Stimulated activated naive B cell treated with anti-CD40 and anti-IgM and Interleukin-4, amounts not matched to agents 10 μg/mL and 1 μg/mL and 100 μg/mL, for 72 hours (primary cell): ENCODE measurements around the gene NR1I3.
A peak's percentile ranks its signal among the peaks of the same experiment; 100 is the strongest.

ENCODE experiments used
- ATAC-seq, 2 donors: fragments of 150-1000 bp; cut with Tn5 transposase; replicated peaks; 2 replicates each; pipeline ENCODE4 v1.10.0; 2021; ENCODE audit warnings: moderate library complexity in 1 of 2
- DNase-seq: peaks from one replicate; pipeline ENCODE4 v3.0.0; 2021
- H3K27ac Mint-ChIP-seq: one replicate; pipeline ENCODE4 v1.8.0; 2022; ENCODE audit warnings: mild to moderate bottlenecking, mixed read lengths
- H3K27me3 Mint-ChIP-seq, 2 donors: one replicate each; pipeline ENCODE4 v1.8.0; 2022; ENCODE audit warnings: mixed read lengths in 2 of 2
- H3K36me3 Mint-ChIP-seq, 2 donors: one replicate each; pipeline ENCODE4 v1.8.0; 2022; ENCODE audit warnings: mixed read lengths in 2 of 2, mild to moderate bottlenecking in 1 of 2
- H3K4me1 Mint-ChIP-seq, 2 donors: one replicate each; pipeline ENCODE4 v1.8.0; 2022; ENCODE audit warnings: mixed read lengths in 2 of 2, mild to moderate bottlenecking in 1 of 2
- H3K4me3 Mint-ChIP-seq, 2 donors: one replicate each; pipeline ENCODE4 v1.8.0; 2022; ENCODE audit warnings: mild to moderate bottlenecking in 2 of 2, mixed read lengths in 2 of 2, moderate library complexity in 1 of 2
- H3K9me3 Mint-ChIP-seq, 2 donors: one replicate each; pipeline ENCODE4 v1.8.0; 2022; ENCODE audit warnings: mixed read lengths in 2 of 2, mild to moderate bottlenecking in 1 of 2

NR1I3 gene

DNA sequence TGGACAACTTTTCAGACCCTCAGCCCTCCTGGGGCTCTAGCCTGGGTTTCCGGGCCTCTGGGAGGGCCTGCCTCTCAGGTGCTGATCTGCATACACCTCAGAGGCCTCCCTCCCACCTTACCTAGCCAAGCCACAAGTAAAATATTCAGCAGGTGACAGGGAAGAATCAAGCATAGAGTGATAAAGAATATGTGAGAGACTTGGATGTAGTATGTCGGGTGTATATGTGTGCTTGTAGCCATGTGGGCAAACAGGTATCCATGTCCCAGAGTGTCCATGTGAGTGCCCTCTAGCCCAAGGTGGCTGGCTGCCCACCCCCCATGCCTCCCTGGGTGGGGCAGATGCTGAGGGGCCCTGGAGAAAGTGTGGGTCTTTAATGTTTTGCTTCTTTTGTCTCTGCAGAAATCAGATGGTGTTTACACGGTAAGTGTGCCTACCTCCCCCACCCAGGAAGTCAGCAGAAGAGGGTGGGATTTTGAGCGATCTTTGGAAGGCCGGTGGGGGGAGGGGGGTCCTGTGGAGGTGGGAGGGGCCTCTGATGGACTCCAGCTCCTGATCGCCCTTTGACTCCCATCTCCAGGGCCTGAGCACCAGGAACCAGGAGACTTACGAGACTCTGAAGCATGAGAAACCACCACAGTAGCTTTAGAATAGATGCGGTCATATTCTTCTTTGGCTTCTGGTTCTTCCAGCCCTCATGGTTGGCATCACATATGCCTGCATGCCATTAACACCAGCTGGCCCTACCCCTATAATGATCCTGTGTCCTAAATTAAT, 19.5 kb downstream of the NR1I3 start:
- H3K27me3 Mint-ChIP-seq: peaks cover 38 to 51% of the 10 kb centered on the region in 2 donors
- no peak overlapping the region for H3K4me3 Mint-ChIP-seq
- H3K36me3 Mint-ChIP-seq: peaks cover 18 to 19% of the 10 kb centered on the region in 2 donors
- H3K27ac Mint-ChIP-seq: peak overlapping the region; percentile 52
- DNase-seq: no peak
- H3K9me3 Mint-ChIP-seq: no peaks in the 10 kb centered on the region
- H3K4me1 Mint-ChIP-seq: peaks cover 26 to 40% of the 10 kb centered on the region in 2 donors
- ATAC-seq: no peak

DNA sequence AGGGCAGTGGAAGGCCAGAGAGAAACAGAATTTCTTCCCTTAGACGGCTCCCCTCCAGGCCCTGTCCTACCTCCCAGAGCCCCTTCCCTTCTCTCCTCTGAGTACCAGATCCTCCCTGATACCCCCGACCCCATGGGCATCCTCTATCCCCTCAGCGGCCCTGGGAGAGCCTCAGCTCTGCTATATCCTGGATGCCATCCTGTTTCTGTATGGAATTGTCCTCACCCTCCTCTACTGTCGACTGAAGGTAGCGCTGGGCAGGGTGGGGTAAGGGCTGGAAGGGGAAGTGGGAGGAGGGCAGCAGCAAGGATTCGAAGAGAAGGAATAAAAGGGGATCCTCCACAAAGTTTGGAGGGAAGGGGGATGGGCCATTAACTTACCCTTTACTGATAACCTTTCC, 20.2 kb downstream of the NR1I3 start:
- DNase-seq (no peak), ATAC-seq (no peak)
- H3K4me1 Mint-ChIP-seq: peaks cover 26 to 40% of the 10 kb centered on the region in 2 donors
- peaks cover 32 to 44% of the 10 kb centered on the region in 2 donors for H3K27me3 Mint-ChIP-seq
- H3K4me3 Mint-ChIP-seq: no peak overlapping the region
- H3K9me3 Mint-ChIP-seq: no peaks in the 10 kb centered on the region
- H3K36me3 Mint-ChIP-seq: peaks cover 24 to 26% of the 10 kb centered on the region in 2 donors
- H3K27ac Mint-ChIP-seq: no peak overlapping the region

DNA sequence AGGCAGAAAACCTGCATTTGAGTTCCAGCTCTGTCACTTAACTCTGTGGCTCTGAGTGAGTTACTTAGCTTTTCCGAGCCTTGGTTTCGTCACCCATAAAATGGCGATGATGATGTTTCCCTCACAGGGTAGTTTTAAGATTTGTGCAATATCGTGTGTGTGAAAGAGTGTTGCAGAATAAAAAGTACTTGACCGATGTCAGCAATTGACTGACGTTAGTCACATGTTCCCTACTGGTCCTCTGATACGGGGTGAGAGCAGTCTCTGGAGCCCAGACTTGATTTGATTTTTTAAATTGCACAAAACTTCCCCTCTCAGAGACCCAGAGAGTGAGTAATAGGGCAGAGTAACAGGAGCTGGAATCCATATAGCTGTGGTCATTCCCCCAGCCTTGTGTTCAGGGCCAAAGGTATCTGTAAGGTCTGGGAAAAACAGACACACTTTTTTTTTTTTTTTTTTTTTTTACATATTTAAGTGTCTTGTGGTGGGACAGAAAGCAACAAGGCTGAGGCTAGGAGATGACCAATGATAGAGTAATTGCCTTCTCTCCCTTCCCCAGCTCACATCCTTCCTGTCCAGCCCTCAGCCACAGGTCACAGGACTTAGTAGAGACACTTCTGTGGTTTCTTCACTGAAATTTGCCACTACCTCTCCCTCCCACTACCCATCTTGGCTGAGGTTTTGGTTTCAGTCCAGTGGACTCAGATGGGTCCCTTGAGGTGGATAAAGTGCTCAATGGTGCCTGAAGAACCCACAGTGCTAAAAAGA, 20.9 kb downstream of the NR1I3 start:
- DNase-seq (peak; percentile 54), ATAC-seq (peak; percentile 89 to 93)
- H3K4me3 Mint-ChIP-seq: no peak overlapping the region
- peaks cover 29 to 31% of the 10 kb centered on the region in 2 donors for H3K36me3 Mint-ChIP-seq
- peak overlapping the region; percentile 26 for H3K27ac Mint-ChIP-seq
- H3K9me3 Mint-ChIP-seq: no peaks in the 10 kb centered on the region
- H3K27me3 Mint-ChIP-seq: peaks cover 25 to 37% of the 10 kb centered on the region in 2 donors
- peaks cover 26 to 40% of the 10 kb centered on the region in 2 donors for H3K4me1 Mint-ChIP-seq

- Mint-ChIP-seq H3K9me3 (no peaks in the 10 kb centered on the region), H3K4me1 (peaks cover 27 to 40% of the 10 kb centered on the region in 2 donors), H3K36me3 (peaks cover 48 to 51% of the 10 kb centered on the region in 2 donors), H3K27ac (peak within 1 kb of the TSS; percentile 56), H3K4me3 (no peak within 1 kb of the TSS), H3K27me3 (peaks cover 15 to 24% of the 10 kb centered on the region in 2 donors)
- ATAC-seq (no peak), DNase-seq (no peak)
Measured at GRCh38 chr1:161215076-161215475, 22.9 kb downstream of the NR1I3 start, which contains the start of gene FCER1G. Gene FCER1G (plus strand): TSS chr1:161215295. CDS start chr1:161215322, 27 bp downstream.

DNA sequence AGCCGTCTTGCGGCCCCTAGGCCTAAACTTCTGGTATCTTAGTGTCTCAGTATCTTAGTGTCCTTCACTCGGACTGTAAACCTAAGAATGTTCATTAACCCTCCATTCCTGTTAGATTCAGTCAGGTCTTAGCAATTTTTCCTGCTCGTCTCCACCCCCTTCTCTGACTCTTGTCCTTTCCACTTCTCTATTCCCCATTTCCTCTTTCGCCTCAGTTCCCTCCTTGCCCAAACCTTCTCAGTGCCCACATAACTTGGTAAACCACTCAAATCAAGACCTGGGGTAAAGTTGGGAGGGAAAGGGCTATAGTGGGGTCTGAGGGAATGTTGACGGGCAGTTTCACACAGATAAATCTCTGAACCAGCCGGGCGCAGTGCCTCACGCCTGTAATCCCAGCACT, 23.6 kb downstream of the NR1I3 start:
- Mint-ChIP-seq H3K36me3 (peaks cover 56 to 58% of the 10 kb centered on the region in 2 donors), H3K27me3 (peaks cover 8 to 16% of the 10 kb centered on the region in 2 donors), H3K27ac (no peak overlapping the region), H3K4me3 (no peak overlapping the region), H3K4me1 (peaks cover 33 to 47% of the 10 kb centered on the region in 2 donors), H3K9me3 (no peaks in the 10 kb centered on the region)
- ATAC-seq (no peak), DNase-seq (no peak)

DNA sequence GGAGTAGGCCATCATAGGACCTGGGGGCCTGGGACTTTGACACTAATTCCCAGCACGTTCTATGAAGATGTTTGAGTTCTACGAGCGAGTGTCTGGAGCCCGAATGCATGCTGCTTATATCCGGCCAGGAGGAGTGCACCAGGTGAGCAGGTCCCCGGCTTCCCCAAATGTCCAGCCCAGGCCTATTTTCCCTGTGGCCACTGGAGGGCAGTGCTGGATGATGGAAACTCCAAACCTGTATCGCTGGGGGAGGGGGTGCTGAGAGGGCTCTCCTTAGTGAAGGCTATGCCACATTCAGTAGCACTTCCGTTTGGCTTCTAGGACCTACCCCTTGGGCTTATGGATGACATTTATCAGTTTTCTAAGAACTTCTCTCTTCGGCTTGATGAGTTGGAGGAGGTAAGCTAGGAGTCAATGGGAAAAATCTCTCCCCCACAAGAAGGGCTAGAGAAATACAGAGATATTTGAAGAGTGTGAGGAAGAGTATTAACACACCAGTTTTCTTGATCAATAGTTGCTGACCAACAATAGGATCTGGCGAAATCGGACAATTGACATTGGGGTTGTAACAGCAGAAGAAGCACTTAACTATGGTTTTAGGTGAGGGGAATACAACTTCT, 28.1 kb downstream of the NR1I3 start:
- Mint-ChIP-seq H3K36me3 (peaks cover 63 to 74% of the 10 kb centered on the region in 2 donors), H3K27me3 (peaks cover under 1 to 1% of the 10 kb centered on the region in 2 donors), H3K4me1 (peaks cover 16 to 25% of the 10 kb centered on the region in 2 donors), H3K27ac (no peak overlapping the region), H3K9me3 (no peaks in the 10 kb centered on the region), H3K4me3 (no peak overlapping the region)
- peak; percentile 65 for DNase-seq
- peak; percentile 91 to 97 for ATAC-seq

- ATAC-seq: no peak
- DNase-seq: no peak
- no peak overlapping the region for H3K4me3 Mint-ChIP-seq
- no peaks in the 10 kb centered on the region for H3K27me3 Mint-ChIP-seq
- no peaks in the 10 kb centered on the region for H3K9me3 Mint-ChIP-seq
- peaks cover 48 to 60% of the 10 kb centered on the region in 2 donors for H3K36me3 Mint-ChIP-seq
- H3K27ac Mint-ChIP-seq: no peak overlapping the region
- H3K4me1 Mint-ChIP-seq: peaks cover 22 to 26% of the 10 kb centered on the region in 2 donors
Measured at GRCh38 chr1:161207173-161207572, 30.8 kb downstream of the NR1I3 start.

- Mint-ChIP-seq H3K27ac (no peak overlapping the region), H3K27me3 (no peaks in the 10 kb centered on the region), H3K4me3 (no peak overlapping the region), H3K36me3 (peaks cover 43 to 54% of the 10 kb centered on the region in 2 donors), H3K4me1 (peaks cover 24 to 30% of the 10 kb centered on the region in 2 donors), H3K9me3 (no peaks in the 10 kb centered on the region)
- DNase-seq: no peak
- no peak for ATAC-seq
Measured at GRCh38 chr1:161206411-161207140, 31.4 kb downstream of the NR1I3 start.

DNA sequence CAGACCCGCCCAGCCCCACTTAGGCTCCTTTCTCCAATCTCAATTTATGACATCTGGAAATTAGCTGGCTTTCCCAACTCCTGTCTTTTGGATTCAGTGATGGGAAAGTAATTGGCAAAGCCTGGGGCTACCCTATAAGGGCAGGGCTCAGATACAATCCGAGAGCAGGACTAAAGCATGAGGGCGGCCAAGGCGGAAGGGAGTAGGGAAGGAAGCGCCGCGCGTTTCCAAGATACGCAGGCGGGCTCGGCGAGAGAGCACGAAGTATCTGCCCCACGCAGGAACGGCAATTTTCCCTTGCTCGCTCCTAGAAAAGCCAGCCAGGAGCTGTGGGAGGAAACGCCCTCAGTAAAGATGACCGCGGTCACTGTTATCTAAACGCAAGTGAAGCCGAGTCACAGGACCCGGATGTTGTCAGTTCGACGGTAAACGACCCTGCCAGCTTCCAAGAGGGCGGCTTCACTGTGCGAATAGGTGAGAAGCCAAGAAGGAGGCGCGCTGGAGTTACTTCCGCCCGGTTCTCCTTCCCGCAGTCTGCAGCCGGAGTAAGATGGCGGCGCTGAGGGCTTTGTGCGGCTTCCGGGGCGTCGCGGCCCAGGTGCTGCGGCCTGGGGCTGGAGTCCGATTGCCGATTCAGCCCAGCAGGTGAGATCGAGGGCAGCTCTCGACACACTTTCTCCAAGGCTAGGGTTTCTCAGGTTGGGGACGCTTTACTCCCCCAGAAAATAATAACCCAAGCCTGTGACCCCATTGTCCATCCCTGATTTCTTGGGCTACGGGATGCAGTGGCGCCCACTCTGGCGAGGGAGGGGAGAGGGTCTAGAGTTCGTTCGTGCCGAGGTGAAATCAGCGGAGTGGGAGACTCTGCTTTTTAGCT, 35.9 kb downstream of the NR1I3 start, which contains the start of gene NDUFS2:
TSS of gene NDUFS2 (plus strand) at position 532 of the 877 bp plus-strand sequence. CDS start at position 551, 19 bp downstream.
- H3K4me1 Mint-ChIP-seq: peaks cover 26 to 35% of the 10 kb centered on the region in 2 donors
- peak within 1 kb of the TSS; percentile 97 for H3K27ac Mint-ChIP-seq
- peaks cover 17 to 26% of the 10 kb centered on the region in 2 donors for H3K36me3 Mint-ChIP-seq
- peak within 1 kb of the TSS; percentile 92 to 94 for H3K4me3 Mint-ChIP-seq
- ATAC-seq (peak; percentile 99 to 100), DNase-seq (peak; percentile 94)
- no peaks in the 10 kb centered on the region for H3K9me3 Mint-ChIP-seq
- no peaks in the 10 kb centered on the region for H3K27me3 Mint-ChIP-seq

GRCh38 chr1:161200992-161201835, 36.8 kb downstream of the NR1I3 start:
- no peak for DNase-seq
- H3K36me3 Mint-ChIP-seq: peaks cover 13 to 21% of the 10 kb centered on the region in 2 donors
- H3K27me3 Mint-ChIP-seq: no peaks in the 10 kb centered on the region
- H3K27ac Mint-ChIP-seq: peak overlapping the region; percentile 97
- no peak for ATAC-seq
- H3K4me3 Mint-ChIP-seq: peak overlapping the region; percentile 92 to 94
- no peaks in the 10 kb centered on the region for H3K9me3 Mint-ChIP-seq
- H3K4me1 Mint-ChIP-seq: peaks cover 26 to 31% of the 10 kb centered on the region in 2 donors

- no peaks in the 10 kb centered on the region for H3K27me3 Mint-ChIP-seq
Measured at GRCh38 chr1:161200421-161200991, 37.5 kb downstream of the NR1I3 start.

More at GRCh38 chr1:161200421-161200991, 37.5 kb downstream of the NR1I3 start:
- DNase-seq (no peak), ATAC-seq (no peak)
- H3K9me3 Mint-ChIP-seq: no peaks in the 10 kb centered on the region
- peak overlapping the region; percentile 52 for H3K27ac Mint-ChIP-seq
- H3K4me3 Mint-ChIP-seq: no peak overlapping the region
- peaks cover 10 to 17% of the 10 kb centered on the region in 2 donors for H3K36me3 Mint-ChIP-seq
- peaks cover 31 to 36% of the 10 kb centered on the region in 2 donors for H3K4me1 Mint-ChIP-seq
